Endothelial cell of umbilical vein (primary cell): ENCODE measurements around the gene GRK1. TPM values are rescaled to one million over a fixed set of nuclear protein-coding genes. Genes with fewer than 3 reads are reported as not detected.

Experiments
- BruUV-seq: library from RNA; stranded (reverse); fragments of 400-500 nt; replicated peaks from 2 replicates; lab custom pipeline; 2021; lab: Mats Ljungman, UMichigan
- CTCF ChIA-PET: fragments of 300-600, 350-600 bp; sonication (Branson Sonifier 250); formaldehyde crosslinking; loops from one replicate; lab custom pipeline; 2021; ENCODE audit warnings: antibody characterized with exemption, inconsistent platforms; lab: Charles Lee
- POLR2A ChIA-PET: fragments of 300-600, 350-600 bp; sonication (Branson Sonifier 250); formaldehyde crosslinking; loops from one replicate; lab custom pipeline; 2021; ENCODE audit warnings: antibody characterized with exemption, inconsistent platforms; lab: Charles Lee
- DNase-seq: peaks from one replicate; pipeline ENCODE4 v3.0.0-alpha.2; 2011; ENCODE audit warnings: low read depth, low spot score
- FAIRE-seq: peaks from 2 replicates; lab custom pipeline; 2011; peaks lifted over from hg19 to GRCh38; lab: Jason Lieb, UNC
- H2AFZ ChIP-seq: 2 replicates; pipeline ENCODE4 v1.6.0; 2012; ENCODE audit warnings: low read depth, low read length, control low read depth, inconsistent platforms
- H3K27ac ChIP-seq: 2 replicates; pipeline ENCODE4 v1.5.1; 2011; ENCODE audit warnings: low read depth, mild to moderate bottlenecking, control low read depth, low read length, moderate library complexity; ENCODE audit not compliant: insufficient read depth
- H3K27me3 ChIP-seq, 2 experiments: 2 replicates each; pipeline versions ENCODE4 v1.6.0 to v1.6.1; 2011; ENCODE audit warnings: low read length in 2 of 2, mixed read lengths in 1 of 2; ENCODE audit not compliant: control insufficient read depth in 2 of 2, insufficient read depth in 2 of 2
- H3K36me3 ChIP-seq, 2 experiments: 2 replicates in 1 of 2; 3 replicates in 1 of 2; pipeline ENCODE4 v1.5.1; 2011; ENCODE audit warnings: low read length in 2 of 2, mild to moderate bottlenecking in 1 of 2, moderate library complexity in 1 of 2; ENCODE audit not compliant: control insufficient read depth in 2 of 2, insufficient read depth in 2 of 2; ENCODE audit errors: extremely low read depth in 1 of 2
- H3K4me1 ChIP-seq: 3 replicates; pipeline ENCODE4 v1.5.1; 2011; ENCODE audit warnings: mild to moderate bottlenecking, low read length; ENCODE audit not compliant: control insufficient read depth, insufficient read depth; ENCODE audit errors: extremely low read depth
- H3K4me2 ChIP-seq: 2 replicates; pipeline ENCODE4 v1.6.1; 2011; ENCODE audit warnings: low read length, control low read depth, mixed read lengths; ENCODE audit not compliant: insufficient read depth
- H3K4me3 ChIP-seq, 3 experiments: fragments of 200-600 bp in 1 of 3; sonication (generic), shearing (Covaris generic) in 1 of 3; replicated peaks in 1 of 3; 2 replicates each; pipeline ENCODE4 v1.5.1; 2011 to 2016; ENCODE audit warnings: control low read depth in 3 of 3, low read length in 3 of 3, mild to moderate bottlenecking in 2 of 3, inconsistent platforms in 1 of 3, low read depth in 1 of 3, moderate library complexity in 1 of 3; ENCODE audit not compliant: insufficient read depth in 1 of 3
- H3K79me2 ChIP-seq: 2 replicates; pipeline ENCODE4 v1.6.0; 2012; ENCODE audit warnings: low read length, inconsistent platforms; ENCODE audit not compliant: control insufficient read depth, insufficient read depth
- H3K9ac ChIP-seq: replicated peaks from 2 replicates; pipeline ENCODE3; 2011; ENCODE audit warnings: low read length, control low read depth; ENCODE audit not compliant: insufficient read depth; ENCODE audit errors: extremely low read depth
- H3K9me1 ChIP-seq: replicated peaks from 3 replicates; pipeline ENCODE4 v1.6.0; 2011; ENCODE audit warnings: mild to moderate bottlenecking, low read length; ENCODE audit not compliant: control insufficient read depth, insufficient read depth; ENCODE audit errors: extremely low read depth
- H3K9me3 ChIP-seq: replicated peaks from 2 replicates; pipeline ENCODE4 v1.5.1; 2012; ENCODE audit warnings: low read length, inconsistent platforms; ENCODE audit not compliant: control insufficient read depth, insufficient read depth
- H4K20me1 ChIP-seq: replicated peaks from 2 replicates; pipeline ENCODE3; 2011; ENCODE audit warnings: mild to moderate bottlenecking, low read length; ENCODE audit not compliant: control insufficient read depth, insufficient read depth; ENCODE audit errors: extremely low read depth
- EZH2 ChIP-seq: IDR thresholded peaks from 2 replicates; pipeline ENCODE4 v1.6.1; 2012; ENCODE audit warnings: borderline replicate concordance, low read depth, mild to moderate bottlenecking, moderate library complexity, low read length, inconsistent platforms; ENCODE audit not compliant: severe bottlenecking
- FOS ChIP-seq: IDR thresholded peaks from 2 replicates; pipeline ENCODE4 v1.6.1; 2011; ENCODE audit warnings: mild to moderate bottlenecking, low read length, moderate library complexity, borderline replicate concordance; ENCODE audit not compliant: insufficient read depth
- GATA2 ChIP-seq: IDR thresholded peaks from 2 replicates; pipeline ENCODE4 v1.7.0; 2011; ENCODE audit warnings: low read depth, mild to moderate bottlenecking, moderate library complexity, mixed read lengths, low read length; ENCODE audit not compliant: insufficient read length, insufficient read depth
- JUN ChIP-seq: IDR thresholded peaks from 2 replicates; pipeline ENCODE4 v1.6.1; 2011; ENCODE audit warnings: borderline replicate concordance, low read depth; ENCODE audit not compliant: insufficient read length, insufficient read depth
- MYC ChIP-seq: IDR thresholded peaks from one replicate; pipeline ENCODE4 v1.6.1; 2011; ENCODE audit warnings: mild to moderate bottlenecking, low read depth, low read length
- POLR2A ChIP-seq: IDR thresholded peaks from 2 replicates; pipeline ENCODE4 v1.6.1; 2012; ENCODE audit warnings: low read depth, mild to moderate bottlenecking, control low read depth, low read length
- POLR2AphosphoS5 ChIP-seq: IDR thresholded peaks from 2 replicates; pipeline ENCODE4 v1.6.1; 2012; ENCODE audit warnings: low read depth, mild to moderate bottlenecking, control low read depth, low read length, moderate library complexity; ENCODE audit not compliant: insufficient read depth
- dilution Hi-C: fragments of 300-500 bp; cut with MboI; formaldehyde crosslinking; loops from one replicate; pipeline ENCODE4 v1.15.0; 2019; ENCODE audit warnings: low sequenced_read_pairs; ENCODE audit not compliant: extremely low pct_ligation_motif_present
- intact Hi-C: fragments of 100-400 bp; cut with micrococcal nuclease; formaldehyde crosslinking; loops from one replicate; pipeline ENCODE4 v1.10.0; 2022
- polyA plus RNA-seq, 4 experiments: library from polyadenylated mRNA; depleted of rRNA in 3 of 4; stranded (reverse) in 3 of 4; unstranded in 1 of 4; fragments of >200 nt; gene quantifications; 2 replicates each; pipeline versions ENCODE4 v1.2.1 to v1.2.3, GENCODE V29; 2011 to 2012; ENCODE audit warnings: missing spikeins in 1 of 4
- total RNA-seq: library from RNA; stranded (reverse); gene quantifications from 2 replicates; pipeline ENCODE4 v1.2.3, GENCODE V29; 2021
- TF ChIP-seq, protein P1 (sequence below), 2 donors: IDR thresholded peaks; 1 replicate in 1 of 2; 2 replicates in 1 of 2; pipeline ENCODE4 v1.5.1; 2011; ENCODE audit warnings: low read length in 2 of 2, mild to moderate bottlenecking in 2 of 2, moderate library complexity in 2 of 2, control low read depth in 1 of 2, inconsistent platforms in 1 of 2, low read depth in 1 of 2; ENCODE audit not compliant: insufficient read depth in 1 of 2; ENCODE audit errors: extremely low read depth in 1 of 2
- TF ChIP-seq, protein P2 (sequence below): IDR thresholded peaks from 2 replicates; pipeline ENCODE4 v1.6.1; 2011; ENCODE audit not compliant: insufficient read depth, insufficient read length

The GRK1 gene
- total and polyA plus RNA-seq, 2 donors (not counting 3 experiments of a cell fraction or from before 2014, with no cell fraction given), result not detected

DNA sequence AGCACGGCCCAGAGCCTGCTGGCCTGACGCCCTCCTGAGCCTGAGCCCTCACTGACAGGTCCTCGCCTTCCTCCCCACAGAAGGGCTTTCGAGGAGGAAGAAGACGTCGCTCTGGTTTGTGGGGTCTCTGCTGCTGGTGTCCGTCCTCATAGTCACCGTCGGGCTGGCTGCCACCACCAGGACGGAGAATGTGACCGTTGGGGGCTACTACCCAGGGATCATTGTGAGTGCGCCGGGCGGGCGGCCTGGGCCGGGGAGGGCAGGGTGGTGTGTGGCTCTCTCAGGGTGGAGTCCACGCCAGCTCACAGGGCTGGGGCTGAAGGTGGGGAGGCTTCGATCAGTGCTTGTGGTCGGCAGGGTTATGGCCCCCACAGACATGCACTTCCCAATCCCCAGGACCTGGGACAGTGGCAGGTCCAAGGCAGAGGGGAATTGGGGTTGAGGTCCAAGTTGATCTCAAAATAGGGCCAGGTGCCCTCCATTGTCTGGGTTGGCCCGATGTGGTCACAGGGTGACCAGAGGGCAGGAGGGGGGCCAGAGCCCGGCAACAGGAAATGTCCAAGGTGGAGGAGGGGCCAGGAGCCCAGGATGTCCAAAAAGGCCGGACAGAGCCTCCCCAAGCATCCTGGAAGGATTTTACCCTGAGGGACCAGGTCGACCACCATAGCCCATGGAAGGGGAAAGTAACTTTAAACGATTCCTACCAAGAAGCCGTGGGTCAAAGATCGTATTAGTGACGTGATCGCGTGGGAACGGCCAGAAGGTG is 99.2 kb downstream of the GRK1 start:
- ChIA-PET CTCF (no interaction called here), POLR2A (no interaction called here)
- BruUV-seq, result no TSS peak
- no peak overlapping the region for H3K4me3 ChIP-seq
- H3K4me1 ChIP-seq, result peaks cover 11% of the 10 kb centered on the region
- no peaks in the 10 kb centered on the region for H3K9me3 ChIP-seq
- no peak overlapping the region for H2AFZ ChIP-seq
- H4K20me1 ChIP-seq, result no peaks in the 10 kb centered on the region
- H3K27me3 ChIP-seq, result no peaks in the 10 kb centered on the region
- no peaks in the 10 kb centered on the region for H3K9me1 ChIP-seq
- intact Hi-C loops (no loop called here), dilution Hi-C loops (no loop called here)
- H3K36me3 ChIP-seq, result peaks cover 22 to 46% of the 10 kb centered on the region in 2 experiments
- peaks cover 19% of the 10 kb centered on the region for H3K79me2 ChIP-seq
- H3K27ac ChIP-seq, result no peak overlapping the region
- TF ChIP-seq EZH2 (no peak), POLR2AphosphoS5 (no peak), FOS (no peak), MYC (no peak)
- no peak overlapping the region for H3K4me2 ChIP-seq
- no peak for FAIRE-seq
- DNase-seq, result no peak
- H3K9ac ChIP-seq, result no peak overlapping the region

DNA sequence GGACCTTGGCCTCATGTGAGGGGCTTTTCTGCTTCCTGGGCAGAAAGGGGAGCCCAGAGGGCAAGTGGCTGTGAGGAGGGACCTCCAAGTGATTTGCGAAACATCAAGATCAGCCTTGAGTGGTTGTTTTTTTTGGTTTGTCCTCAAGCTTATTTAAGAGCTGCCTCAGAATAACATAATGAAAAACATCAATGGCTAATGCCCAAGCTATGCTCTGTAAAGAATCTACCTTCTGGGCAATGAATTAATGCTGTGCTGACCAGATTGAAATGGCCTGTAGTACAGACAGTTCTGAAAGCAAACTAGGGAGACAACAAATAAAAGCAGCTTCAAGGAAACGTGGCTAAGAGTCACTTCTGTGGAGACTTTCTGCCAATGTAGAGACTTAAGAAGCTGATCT is 100.3 kb downstream of the GRK1 start:
- H3K9me3 ChIP-seq, result no peaks in the 10 kb centered on the region
- FAIRE-seq, result no peak
- ChIA-PET CTCF (no interaction called here), POLR2A (no interaction called here)
- H3K4me1 ChIP-seq, result peaks cover 13% of the 10 kb centered on the region
- DNase-seq, result no peak
- no peak overlapping the region for H3K4me2 ChIP-seq
- dilution Hi-C loops, result no loop called here
- intact Hi-C loops, result no loop called here
- no peak overlapping the region for H3K9ac ChIP-seq
- H3K9me1 ChIP-seq, result no peaks in the 10 kb centered on the region
- H4K20me1 ChIP-seq, result no peaks in the 10 kb centered on the region
- BruUV-seq, result no TSS peak
- H3K36me3 ChIP-seq, result peaks cover 19 to 46% of the 10 kb centered on the region in 2 experiments
- peaks cover 12% of the 10 kb centered on the region for H3K79me2 ChIP-seq
- H3K27me3 ChIP-seq, result no peaks in the 10 kb centered on the region
- H3K27ac ChIP-seq, result no peak overlapping the region
- H2AFZ ChIP-seq, result no peak overlapping the region
- no peak overlapping the region for H3K4me3 ChIP-seq
- TF ChIP-seq, protein P1, sequence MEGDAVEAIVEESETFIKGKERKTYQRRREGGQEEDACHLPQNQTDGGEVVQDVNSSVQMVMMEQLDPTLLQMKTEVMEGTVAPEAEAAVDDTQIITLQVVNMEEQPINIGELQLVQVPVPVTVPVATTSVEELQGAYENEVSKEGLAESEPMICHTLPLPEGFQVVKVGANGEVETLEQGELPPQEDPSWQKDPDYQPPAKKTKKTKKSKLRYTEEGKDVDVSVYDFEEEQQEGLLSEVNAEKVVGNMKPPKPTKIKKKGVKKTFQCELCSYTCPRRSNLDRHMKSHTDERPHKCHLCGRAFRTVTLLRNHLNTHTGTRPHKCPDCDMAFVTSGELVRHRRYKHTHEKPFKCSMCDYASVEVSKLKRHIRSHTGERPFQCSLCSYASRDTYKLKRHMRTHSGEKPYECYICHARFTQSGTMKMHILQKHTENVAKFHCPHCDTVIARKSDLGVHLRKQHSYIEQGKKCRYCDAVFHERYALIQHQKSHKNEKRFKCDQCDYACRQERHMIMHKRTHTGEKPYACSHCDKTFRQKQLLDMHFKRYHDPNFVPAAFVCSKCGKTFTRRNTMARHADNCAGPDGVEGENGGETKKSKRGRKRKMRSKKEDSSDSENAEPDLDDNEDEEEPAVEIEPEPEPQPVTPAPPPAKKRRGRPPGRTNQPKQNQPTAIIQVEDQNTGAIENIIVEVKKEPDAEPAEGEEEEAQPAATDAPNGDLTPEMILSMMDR (IDR thresholded peaks at IDR 0.05; ENCODE audit: extremely low read depth in 1 of 2, insufficient read depth in 1 of 2, low read depth in 1 of 2, low read length in 2 of 2), result no peak
- no peak for TF ChIP-seq GATA2
- TF ChIP-seq MYC, result no peak
- no peak for TF ChIP-seq POLR2A
- TF ChIP-seq, protein P2, sequence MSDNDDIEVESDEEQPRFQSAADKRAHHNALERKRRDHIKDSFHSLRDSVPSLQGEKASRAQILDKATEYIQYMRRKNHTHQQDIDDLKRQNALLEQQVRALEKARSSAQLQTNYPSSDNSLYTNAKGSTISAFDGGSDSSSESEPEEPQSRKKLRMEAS, result no peak
- no peak for TF ChIP-seq EZH2
- no peak for TF ChIP-seq POLR2AphosphoS5
- TF ChIP-seq JUN, result no peak
- no peak for TF ChIP-seq FOS
